ENCODE data around the gene DPH3. TPM values are rescaled to one million over a fixed set of nuclear protein-coding genes. Genes with fewer than 3 reads are reported as not detected.

Gene DPH3
- total RNA-seq, 2 donors from 2014 or later: 34.5 to 36.4 TPM

GRCh38 chr3:16229681-16230080 is 35.1 kb downstream of the DPH3 start:
- Mint-ChIP-seq H3K4me1 (peaks cover 2% of the 10 kb centered on the region), H3K4me3 (no peak overlapping the region), H3K36me3 (ENCODE audit: low read depth) (no peaks in the 10 kb centered on the region), H3K27me3 (ENCODE audit: insufficient read depth) (peaks cover 4% of the 10 kb centered on the region), H3K27ac (no peak overlapping the region), H3K9me3 (peaks cover 3% of the 10 kb centered on the region)
- Histone ChIP-seq H3K36me3 (ENCODE audit: control insufficient read depth, insufficient read depth, low read length) (no peaks in the 10 kb centered on the region), H3K27me3 (ENCODE audit: control insufficient read depth, insufficient read depth, low read length, poor library complexity, severe bottlenecking) (no peaks in the 10 kb centered on the region), H3K4me3 (ENCODE audit: low read length) (no peak overlapping the region), H3K9ac (ENCODE audit: extremely low read depth, low read length, poor library complexity, severe bottlenecking) (no peak overlapping the region), H3K4me1 (ENCODE audit: control insufficient read depth, insufficient read depth, low read length) (no peaks in the 10 kb centered on the region), H3K27ac (ENCODE audit: low read depth, low read length) (no peak overlapping the region), H3K9me3 (ENCODE audit: control insufficient read depth, low read length) (no peaks in the 10 kb centered on the region)
- no peak for TF ChIP-seq CTCF (conservative IDR thresholded peaks at IDR 0.05)
- DNase-seq: no peak

GRCh38 chr3:16227566-16227965 is 37.2 kb downstream of the DPH3 start:
- WGBS, 2 experiments (ENCODE audit: insufficient coverage in 1 of 2, insufficient read length in 1 of 2): 100% methylated on average over 1 of the region's 1 CpG; no CpG with 5 or more reads in 1 of the 2 experiments
- no peak overlapping the region for H3K27ac ChIP-seq (ENCODE audit: low read depth, low read length)
- H3K4me3 ChIP-seq (ENCODE audit: low read length): no peak overlapping the region
- no peaks in the 10 kb centered on the region for H3K36me3 ChIP-seq (ENCODE audit: control insufficient read depth, insufficient read depth, low read length)
- Mint-ChIP-seq H3K27me3 (ENCODE audit: insufficient read depth) (peaks cover 3% of the 10 kb centered on the region), H3K27ac (no peak overlapping the region), H3K4me1 (no peaks in the 10 kb centered on the region), H3K36me3 (ENCODE audit: low read depth) (no peaks in the 10 kb centered on the region), H3K9me3 (no peaks in the 10 kb centered on the region), H3K4me3 (no peak overlapping the region)
- DNase-seq: no peak
- no peak for TF ChIP-seq CTCF (conservative IDR thresholded peaks at IDR 0.05)
- no peak overlapping the region for H3K9ac ChIP-seq (ENCODE audit: extremely low read depth, low read length, poor library complexity, severe bottlenecking)
- H3K9me3 ChIP-seq (ENCODE audit: control insufficient read depth, low read length): no peaks in the 10 kb centered on the region
- H3K27me3 ChIP-seq (ENCODE audit: control insufficient read depth, insufficient read depth, low read length, poor library complexity, severe bottlenecking): no peaks in the 10 kb centered on the region
- no peaks in the 10 kb centered on the region for H3K4me1 ChIP-seq (ENCODE audit: control insufficient read depth, insufficient read depth, low read length)

GRCh38 chr3:16224325-16224724 is 40.4 kb downstream of the DPH3 start:
- Histone ChIP-seq H3K36me3 (ENCODE audit: control insufficient read depth, insufficient read depth, low read length) (no peaks in the 10 kb centered on the region), H3K27me3 (ENCODE audit: control insufficient read depth, insufficient read depth, low read length, poor library complexity, severe bottlenecking) (no peaks in the 10 kb centered on the region), H3K4me1 (ENCODE audit: control insufficient read depth, insufficient read depth, low read length) (no peaks in the 10 kb centered on the region), H3K4me3 (ENCODE audit: low read length) (no peak overlapping the region), H3K27ac (ENCODE audit: low read depth, low read length) (no peak overlapping the region), H3K9me3 (ENCODE audit: control insufficient read depth, low read length) (no peaks in the 10 kb centered on the region), H3K9ac (ENCODE audit: extremely low read depth, low read length, poor library complexity, severe bottlenecking) (no peak overlapping the region)
- no peak overlapping the region for H3K4me3 Mint-ChIP-seq
- H3K4me1 Mint-ChIP-seq: no peaks in the 10 kb centered on the region
- no peak for TF ChIP-seq CTCF (conservative IDR thresholded peaks at IDR 0.05)
- WGBS, 2 experiments (ENCODE audit: insufficient coverage in 1 of 2, insufficient read length in 1 of 2): 51 to 78% methylated on average over 2 of the region's 2 CpGs
- no peak for DNase-seq
- no peak overlapping the region for H3K27ac Mint-ChIP-seq
- H3K9me3 Mint-ChIP-seq: no peaks in the 10 kb centered on the region
- no peaks in the 10 kb centered on the region for H3K36me3 Mint-ChIP-seq (ENCODE audit: low read depth)
- peaks cover 4% of the 10 kb centered on the region for H3K27me3 Mint-ChIP-seq (ENCODE audit: insufficient read depth)

Measured in endodermal cell (in vitro differentiated cells).